AG08395 (cell line): ENCODE data around the gene SLC25A41.

ENCODE experiments used
- DNase-seq: peaks from one replicate; pipeline ENCODE4 v3.0.0; 2012; ENCODE audit warnings: mixed read lengths, low spot score

The SLC25A41 gene

GRCh38 chr19:6433663-6434062 lies at the start of gene SLC25A41:
Gene SLC25A41 (minus strand): TSS chr19:6433763. CDS start chr19:6433693, 70 bp downstream.
- DNase-seq, result no peak

- no peak for DNase-seq
Observed at GRCh38 chr19:6483235-6483634, 49.7 kb upstream of the SLC25A41 start.

GRCh38 chr19:6482343-6482686 lies 48.8 kb upstream of the SLC25A41 start:
- DNase-seq, result no peak

GRCh38 chr19:6481541-6482342 lies 48.2 kb upstream of the SLC25A41 start, which contains the start of gene DENND1C:
Gene DENND1C (minus strand): TSS chr19:6481787. CDS start chr19:6481695, 92 bp downstream.
- no peak for DNase-seq

GRCh38 chr19:6480848-6481415 lies 47.4 kb upstream of the SLC25A41 start:
- DNase-seq, result no peak

GRCh38 chr19:6479836-6480398 lies 46.4 kb upstream of the SLC25A41 start:
- DNase-seq, result no peak

GRCh38 chr19:6478815-6479214 lies 45.3 kb upstream of the SLC25A41 start:
- DNase-seq, result no peak

GRCh38 chr19:6476896-6477431 lies 43.4 kb upstream of the SLC25A41 start:
- no peak for DNase-seq

GRCh38 chr19:6476155-6476895 lies 42.8 kb upstream of the SLC25A41 start:
- peak; percentile 60 for DNase-seq

- no peak for DNase-seq
Observed at GRCh38 chr19:6475321-6476108, 42.0 kb upstream of the SLC25A41 start.

GRCh38 chr19:6473647-6474046 lies 40.1 kb upstream of the SLC25A41 start:
- no peak for DNase-seq

GRCh38 chr19:6472713-6473112 lies 39.1 kb upstream of the SLC25A41 start:
- no peak for DNase-seq

GRCh38 chr19:6471076-6471475 lies 37.5 kb upstream of the SLC25A41 start:
- no peak for DNase-seq

GRCh38 chr19:6470173-6470572 lies 36.6 kb upstream of the SLC25A41 start:
- no peak for DNase-seq

GRCh38 chr19:6467384-6467783 lies 33.8 kb upstream of the SLC25A41 start:
- DNase-seq, result no peak

- DNase-seq, result no peak
Observed at GRCh38 chr19:6466526-6467248, 33.1 kb upstream of the SLC25A41 start.

GRCh38 chr19:6465663-6466062 lies 32.1 kb upstream of the SLC25A41 start:
- no peak for DNase-seq

- DNase-seq, result no peak
Observed at GRCh38 chr19:6465006-6465405, 31.4 kb upstream of the SLC25A41 start.

- DNase-seq, result no peak
Observed at GRCh38 chr19:6464070-6464873, 30.7 kb upstream of the SLC25A41 start, which contains the start of gene CRB3. Gene CRB3 (plus strand): TSS chr19:6464271. CDS start chr19:6464702, 431 bp downstream.
